Parathyroid adenoma (tissue), 2 donors: Measurements from ENCODE around the gene RAB30.

ENCODE experiments used
- H2AFZ ChIP-seq: fragments of 300-600 bp; sonication (generic); one replicate; pipeline ENCODE4 v1.7.0; 2017; ENCODE audit warnings: antibody characterized with exemption, mild to moderate bottlenecking
- H3K27ac ChIP-seq: fragments of 300-600 bp; sonication (generic); one replicate; pipeline ENCODE4 v1.7.0; 2017
- H3K27me3 ChIP-seq: fragments of 300-600 bp; sonication (generic); one replicate; pipeline ENCODE4 v1.7.0; 2017; ENCODE audit warnings: low read length; ENCODE audit not compliant: control insufficient read depth, insufficient read depth
- H3K36me3 ChIP-seq: fragments of 300-600 bp; sonication (generic); one replicate; pipeline ENCODE4 v1.7.0; 2017; ENCODE audit warnings: low read length; ENCODE audit not compliant: control insufficient read depth, insufficient read depth
- H3K4me1 ChIP-seq: fragments of 300-600 bp; sonication (generic); one replicate; pipeline ENCODE4 v1.7.0; 2017; ENCODE audit warnings: control low read depth
- H3K4me2 ChIP-seq: fragments of 300-600 bp; sonication (generic); one replicate; pipeline ENCODE4 v1.7.0; 2017; ENCODE audit warnings: low read length
- H3K4me3 ChIP-seq: fragments of 300-600 bp; sonication (generic); one replicate; pipeline ENCODE4 v1.7.0; 2017; ENCODE audit warnings: low read depth, low read length
- H3K79me2 ChIP-seq: fragments of 300-600 bp; sonication (generic); one replicate; pipeline ENCODE4 v1.7.0; 2017; ENCODE audit warnings: control low read depth
- H3K9ac ChIP-seq: fragments of 300-600 bp; sonication (generic); one replicate; pipeline ENCODE4 v1.7.0; 2017; ENCODE audit warnings: mild to moderate bottlenecking
- H3K9me3 ChIP-seq: fragments of 300-600 bp; sonication (generic); one replicate; pipeline ENCODE4 v1.7.0; 2017; ENCODE audit warnings: low read length; ENCODE audit not compliant: control insufficient read depth
- TF ChIP-seq, protein P1 (sequence below): fragments of 300-600 bp; sonication (generic); IDR thresholded peaks from one replicate; pipeline ENCODE4 v1.7.0; 2017; ENCODE audit warnings: antibody characterized with exemption, mild to moderate bottlenecking
- donor health status: primary hyperparathyroidism.

The RAB30 gene, protein sequence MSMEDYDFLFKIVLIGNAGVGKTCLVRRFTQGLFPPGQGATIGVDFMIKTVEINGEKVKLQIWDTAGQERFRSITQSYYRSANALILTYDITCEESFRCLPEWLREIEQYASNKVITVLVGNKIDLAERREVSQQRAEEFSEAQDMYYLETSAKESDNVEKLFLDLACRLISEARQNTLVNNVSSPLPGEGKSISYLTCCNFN

DNA sequence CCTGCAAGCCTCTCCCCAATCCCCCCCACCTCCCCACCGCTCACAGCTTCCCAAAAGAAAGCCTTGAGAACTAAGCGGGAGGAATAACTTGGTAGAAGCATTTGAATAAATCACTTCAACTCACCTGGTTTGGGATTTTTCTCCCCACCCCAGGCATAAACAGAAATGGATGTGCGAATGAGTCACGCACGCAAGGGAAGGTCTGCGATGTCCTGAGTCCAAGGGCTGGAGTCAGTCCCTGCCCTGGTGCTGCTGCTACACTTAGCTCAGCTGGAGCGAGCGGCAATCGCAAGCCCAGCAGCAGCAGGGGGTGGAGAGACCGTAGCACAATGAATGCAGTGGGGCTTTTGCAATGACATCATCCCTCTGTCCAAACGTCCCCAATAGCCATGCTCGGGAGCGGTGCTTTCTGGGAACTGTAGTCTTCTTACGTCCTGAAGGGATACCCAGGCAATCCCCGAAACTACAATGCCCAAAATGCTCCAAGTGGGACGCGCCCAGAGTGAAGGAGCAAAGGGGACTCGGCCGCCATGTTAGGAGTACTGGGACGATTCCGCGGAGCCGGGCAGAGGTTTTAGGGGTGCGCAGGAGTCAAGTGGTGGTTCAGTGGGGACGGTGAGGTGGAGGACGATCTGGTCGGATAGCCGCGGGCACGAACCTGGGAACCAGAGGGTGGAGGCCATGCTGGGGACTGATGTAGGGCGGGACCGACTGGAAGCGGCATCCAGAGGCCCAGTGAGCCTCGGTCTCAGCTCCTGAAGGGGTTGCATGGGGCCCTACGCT, at the start of gene RAB30:
RAB30 (minus strand) TSS at position 331 of the 783 bp plus-strand sequence. CDS start 74,581 bp downstream, outside the sequence.
- H3K9ac ChIP-seq: peak within 1 kb of the TSS; percentile 63

DNA sequence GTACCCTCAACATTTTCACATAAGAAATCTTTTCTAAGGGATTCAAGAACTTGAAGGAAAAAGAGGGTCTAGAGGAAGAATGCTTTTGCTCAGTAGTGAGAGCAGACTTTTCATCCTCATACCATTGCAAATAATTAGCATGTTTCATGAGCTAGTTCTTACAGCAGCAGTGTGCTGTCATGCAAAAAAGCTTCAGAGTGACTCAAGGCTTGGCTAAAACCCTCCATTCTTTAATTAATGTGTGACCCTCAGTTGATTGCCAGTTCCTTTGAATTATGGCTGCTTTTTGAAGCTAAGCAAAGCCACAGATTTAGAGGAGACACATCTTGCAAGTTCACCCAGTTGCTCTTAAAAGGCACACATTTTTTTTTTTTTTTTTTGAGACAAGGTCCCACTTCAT, 48.6 kb upstream of the RAB30 start:
- no peaks in the 10 kb centered on the region for H3K79me2 ChIP-seq
- H3K9me3 ChIP-seq: no peaks in the 10 kb centered on the region
- H3K4me1 ChIP-seq: no peaks in the 10 kb centered on the region
- H2AFZ ChIP-seq: no peak overlapping the region
- no peak overlapping the region for H3K27ac ChIP-seq
- no peaks in the 10 kb centered on the region for H3K27me3 ChIP-seq
- no peak overlapping the region for H3K4me2 ChIP-seq
- H3K36me3 ChIP-seq: no peaks in the 10 kb centered on the region
- H3K4me3 ChIP-seq: no peak overlapping the region
- TF ChIP-seq, protein P1, sequence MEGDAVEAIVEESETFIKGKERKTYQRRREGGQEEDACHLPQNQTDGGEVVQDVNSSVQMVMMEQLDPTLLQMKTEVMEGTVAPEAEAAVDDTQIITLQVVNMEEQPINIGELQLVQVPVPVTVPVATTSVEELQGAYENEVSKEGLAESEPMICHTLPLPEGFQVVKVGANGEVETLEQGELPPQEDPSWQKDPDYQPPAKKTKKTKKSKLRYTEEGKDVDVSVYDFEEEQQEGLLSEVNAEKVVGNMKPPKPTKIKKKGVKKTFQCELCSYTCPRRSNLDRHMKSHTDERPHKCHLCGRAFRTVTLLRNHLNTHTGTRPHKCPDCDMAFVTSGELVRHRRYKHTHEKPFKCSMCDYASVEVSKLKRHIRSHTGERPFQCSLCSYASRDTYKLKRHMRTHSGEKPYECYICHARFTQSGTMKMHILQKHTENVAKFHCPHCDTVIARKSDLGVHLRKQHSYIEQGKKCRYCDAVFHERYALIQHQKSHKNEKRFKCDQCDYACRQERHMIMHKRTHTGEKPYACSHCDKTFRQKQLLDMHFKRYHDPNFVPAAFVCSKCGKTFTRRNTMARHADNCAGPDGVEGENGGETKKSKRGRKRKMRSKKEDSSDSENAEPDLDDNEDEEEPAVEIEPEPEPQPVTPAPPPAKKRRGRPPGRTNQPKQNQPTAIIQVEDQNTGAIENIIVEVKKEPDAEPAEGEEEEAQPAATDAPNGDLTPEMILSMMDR: no peak
- H3K9ac ChIP-seq: no peak overlapping the region

More for the DNA sequence above, at the start of gene RAB30:
- no peaks in the 10 kb centered on the region for H3K27me3 ChIP-seq
- H3K4me1 ChIP-seq: no peaks in the 10 kb centered on the region
- H3K9me3 ChIP-seq: no peaks in the 10 kb centered on the region
- peak within 1 kb of the TSS; percentile 87 for H2AFZ ChIP-seq
- H3K4me3 ChIP-seq: peak within 1 kb of the TSS; percentile 91
- peak within 1 kb of the TSS; percentile 90 for H3K27ac ChIP-seq
- TF ChIP-seq, protein P1: no peak
- no peaks in the 10 kb centered on the region for H3K36me3 ChIP-seq
- H3K4me2 ChIP-seq: peak within 1 kb of the TSS; percentile 83
- peaks cover 22% of the 10 kb centered on the region for H3K79me2 ChIP-seq

DNA sequence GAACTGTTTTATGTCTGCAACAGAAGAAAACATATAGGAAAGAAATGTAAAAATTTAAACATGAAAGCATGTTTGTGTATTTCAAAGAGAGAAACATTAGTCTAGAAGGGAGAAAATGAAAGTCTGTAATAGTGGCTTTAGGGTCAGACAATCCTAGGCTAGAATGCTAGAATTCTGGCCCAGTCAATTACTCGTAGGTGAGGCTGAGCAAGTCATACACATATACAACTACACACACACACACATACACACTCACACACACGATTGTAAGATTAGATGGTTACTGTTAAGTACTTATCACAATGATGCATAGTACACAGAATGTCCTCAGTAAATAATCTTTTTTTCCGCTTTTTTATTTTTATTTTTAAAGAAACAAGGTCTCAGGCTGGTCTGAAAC, 47.5 kb upstream of the RAB30 start:
- Histone ChIP-seq H3K9me3 (no peaks in the 10 kb centered on the region), H3K36me3 (no peaks in the 10 kb centered on the region), H3K27me3 (no peaks in the 10 kb centered on the region), H3K9ac (no peak overlapping the region), H3K27ac (no peak overlapping the region), H3K4me1 (no peaks in the 10 kb centered on the region), H3K4me2 (no peak overlapping the region), H3K4me3 (no peak overlapping the region), H3K79me2 (no peaks in the 10 kb centered on the region), H2AFZ (no peak overlapping the region)
- TF ChIP-seq, protein P1: no peak

DNA sequence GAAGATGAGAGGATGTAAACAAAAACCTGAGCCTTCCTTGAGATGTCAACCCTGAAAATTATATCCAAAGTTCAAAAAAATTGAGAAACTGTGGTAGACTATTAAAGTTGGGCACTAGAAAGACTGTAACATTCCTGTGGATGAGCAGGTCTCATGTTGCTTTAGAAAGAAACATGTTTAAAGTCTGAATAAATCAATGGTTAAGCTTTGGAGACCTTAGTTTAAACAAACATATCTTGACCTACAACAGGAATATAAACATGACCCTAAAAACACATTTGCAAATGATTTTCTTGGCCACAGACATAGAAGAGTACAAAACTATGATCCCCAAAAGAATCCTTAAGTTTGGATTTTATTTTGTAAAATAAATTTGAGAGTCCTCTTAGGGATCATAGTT, 47.1 kb upstream of the RAB30 start:
- Histone ChIP-seq H3K27me3 (no peaks in the 10 kb centered on the region), H3K27ac (no peak overlapping the region), H3K9me3 (no peaks in the 10 kb centered on the region), H3K4me2 (no peak overlapping the region), H3K36me3 (no peaks in the 10 kb centered on the region), H3K4me3 (no peak overlapping the region), H3K79me2 (no peaks in the 10 kb centered on the region), H3K4me1 (no peaks in the 10 kb centered on the region), H3K9ac (no peak overlapping the region), H2AFZ (no peak overlapping the region)
- TF ChIP-seq, protein P1: no peak
